NCI-H446 (cell line): Measurements from ENCODE around the gene ENTREP3.
"Not testable (repeated sequence)": the region's sequence is repeated elsewhere in the genome, so short reads cannot be mapped to it uniquely, and the experiment has no call there.

Source experiments
- DNase-seq, 2 experiments: peaks; one replicate each; lab custom pipeline; 2025; lab: John Stamatoyannopoulos, UW

The ENTREP3 gene

DNA sequence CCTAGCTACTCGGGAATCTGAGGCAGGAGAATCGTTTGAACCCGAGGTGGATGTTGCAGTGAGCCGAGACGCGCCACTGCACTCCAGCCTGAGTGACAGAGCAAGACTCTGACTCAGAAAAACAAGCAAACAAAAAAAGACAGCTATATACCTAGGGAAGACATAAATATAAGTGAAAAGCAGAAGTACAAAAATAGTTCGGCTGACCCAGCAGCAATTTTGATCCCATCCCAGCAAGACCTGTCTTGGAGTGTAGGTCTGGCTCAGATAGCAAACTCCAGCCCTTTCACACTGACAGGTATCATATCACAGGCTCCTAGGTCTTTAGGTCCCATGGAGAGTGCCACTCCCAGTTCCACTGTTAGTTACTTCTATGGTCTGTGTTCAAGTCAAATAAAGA is 32.2 kb downstream of the ENTREP3 start:
- DNase-seq = no peak

DNA sequence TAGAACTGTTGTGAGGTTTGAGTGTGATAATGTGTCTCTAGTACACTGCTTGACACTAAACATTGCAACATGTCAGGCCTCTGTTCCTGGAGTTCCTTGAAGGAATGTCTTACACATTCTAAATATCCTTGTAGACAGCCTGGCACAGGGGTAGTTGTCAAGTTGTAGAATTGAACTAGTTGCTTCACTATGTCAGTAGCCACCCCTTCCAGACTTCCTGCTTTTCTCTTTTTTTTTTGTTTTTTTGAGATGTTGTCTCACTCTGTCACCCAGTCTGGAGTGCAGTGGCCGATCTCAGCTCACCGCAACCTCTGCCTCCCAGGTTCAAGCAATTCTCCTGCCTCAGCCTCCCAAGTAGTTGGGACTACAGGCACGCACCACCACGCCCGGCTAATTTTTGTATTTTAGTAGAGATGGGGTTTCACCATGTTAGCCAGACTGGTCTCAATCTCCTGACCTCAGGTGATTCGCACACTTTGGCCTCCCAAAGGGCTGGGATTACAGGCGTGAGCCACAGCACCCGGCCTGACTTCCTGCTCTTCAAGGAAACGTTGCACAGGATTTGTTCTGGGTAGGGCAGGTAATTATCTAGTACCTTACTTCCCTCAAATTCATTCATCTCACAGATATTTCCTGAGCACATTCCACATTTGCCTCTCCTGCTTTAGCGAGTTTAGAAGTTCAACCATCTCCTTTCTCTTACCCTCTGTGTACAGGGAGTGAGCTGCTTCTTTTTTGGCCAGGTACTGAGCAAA is 34.9 kb downstream of the ENTREP3 start:
- not testable (repeated sequence) for DNase-seq

DNA sequence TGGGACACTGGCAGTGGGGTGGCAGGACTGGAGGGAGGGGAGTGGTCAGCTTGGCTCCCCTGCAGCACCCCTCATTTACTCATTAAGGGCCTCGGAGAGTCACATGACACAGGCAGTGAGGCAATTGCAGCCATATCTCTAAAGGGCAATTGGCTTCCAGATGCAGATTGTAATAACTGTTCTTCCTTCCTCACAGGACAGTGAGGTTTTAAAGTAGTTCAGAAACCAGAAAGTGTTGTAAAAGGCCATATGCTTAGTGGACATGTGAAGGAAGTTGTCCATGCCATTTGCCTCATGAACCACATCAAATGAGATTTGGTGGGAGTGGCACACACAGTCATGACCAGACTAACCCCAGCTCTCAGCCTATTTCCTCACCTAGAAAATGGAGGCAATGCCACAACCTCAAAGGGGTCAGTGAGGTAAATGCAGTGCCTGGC is 35.7 kb downstream of the ENTREP3 start:
- no peak for DNase-seq

DNA sequence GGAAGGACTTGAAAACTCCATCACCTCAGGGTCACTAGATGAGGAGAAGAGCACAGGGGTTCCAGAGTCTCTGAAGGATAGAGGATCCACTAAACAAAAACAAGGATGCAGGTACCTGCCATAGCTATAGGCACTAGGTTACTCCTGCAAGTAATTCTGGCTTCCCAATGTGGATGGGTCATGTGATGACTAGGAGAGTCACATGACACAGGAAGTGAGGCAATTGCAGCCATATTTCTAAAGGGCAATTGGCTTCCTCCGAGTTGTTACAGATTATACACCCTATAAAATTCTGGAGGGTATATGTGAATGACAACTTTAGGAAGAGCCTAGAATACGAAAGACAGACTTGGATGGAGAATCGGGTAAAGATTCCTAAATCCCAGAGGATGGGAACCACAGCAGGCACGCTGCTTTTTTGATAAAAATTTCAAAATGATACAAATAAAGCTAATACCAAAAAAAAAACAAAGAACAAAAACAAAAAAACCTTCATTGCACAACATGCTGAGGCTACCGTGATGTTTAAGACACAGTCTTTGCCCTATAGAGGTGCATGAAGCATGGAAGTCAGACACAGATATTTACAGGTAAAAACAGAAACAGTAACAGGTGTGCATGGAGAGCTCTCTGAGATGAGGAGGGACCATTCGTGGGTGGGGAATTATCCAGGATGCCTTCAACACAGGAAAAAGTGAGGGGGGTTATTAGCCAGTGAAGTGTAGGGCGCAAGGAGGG is 36.3 kb downstream of the ENTREP3 start:
- DNase-seq = peak; percentile 25 to 65

DNA sequence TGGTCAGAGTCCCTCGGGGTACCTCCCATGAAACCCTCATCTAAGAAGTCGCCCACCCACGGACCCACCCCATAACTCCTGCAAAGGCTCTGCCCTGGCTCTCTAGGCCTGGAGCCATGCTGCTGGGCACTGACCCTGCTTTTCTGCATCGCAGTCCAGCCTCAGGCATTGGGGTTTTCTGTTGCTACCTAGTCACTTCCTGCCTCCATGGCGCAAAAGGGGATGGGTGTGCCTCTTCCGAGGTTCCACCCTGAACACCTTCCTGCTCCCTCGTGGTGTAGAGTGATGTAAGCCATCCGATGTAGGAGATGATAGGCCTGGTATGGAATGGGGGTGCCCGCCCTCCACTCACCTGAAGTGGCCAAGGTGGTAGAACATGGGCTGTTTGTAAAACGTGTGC is 40.6 kb downstream of the ENTREP3 start:
- DNase-seq = not testable (repeated sequence)

DNA sequence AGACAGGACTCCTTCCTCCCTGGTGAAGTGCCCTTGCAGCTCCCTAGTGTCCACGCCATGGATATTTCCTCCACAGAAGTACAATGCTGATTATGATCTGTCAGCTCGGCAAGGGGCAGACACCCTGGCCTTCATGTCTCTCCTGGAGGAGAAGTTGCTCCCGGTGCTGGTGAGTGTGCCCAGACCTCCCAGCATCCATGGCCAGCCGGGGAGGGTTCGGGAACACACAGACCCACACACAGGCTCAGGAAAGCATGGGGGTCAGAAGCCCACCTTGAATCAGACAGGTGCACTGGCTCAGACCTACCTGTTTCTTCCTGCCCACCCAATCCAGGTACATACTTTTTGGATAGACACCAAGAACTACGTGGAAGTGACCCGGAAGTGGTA is 43.2 kb downstream of the ENTREP3 start:
- DNase-seq = not testable (repeated sequence)

DNA sequence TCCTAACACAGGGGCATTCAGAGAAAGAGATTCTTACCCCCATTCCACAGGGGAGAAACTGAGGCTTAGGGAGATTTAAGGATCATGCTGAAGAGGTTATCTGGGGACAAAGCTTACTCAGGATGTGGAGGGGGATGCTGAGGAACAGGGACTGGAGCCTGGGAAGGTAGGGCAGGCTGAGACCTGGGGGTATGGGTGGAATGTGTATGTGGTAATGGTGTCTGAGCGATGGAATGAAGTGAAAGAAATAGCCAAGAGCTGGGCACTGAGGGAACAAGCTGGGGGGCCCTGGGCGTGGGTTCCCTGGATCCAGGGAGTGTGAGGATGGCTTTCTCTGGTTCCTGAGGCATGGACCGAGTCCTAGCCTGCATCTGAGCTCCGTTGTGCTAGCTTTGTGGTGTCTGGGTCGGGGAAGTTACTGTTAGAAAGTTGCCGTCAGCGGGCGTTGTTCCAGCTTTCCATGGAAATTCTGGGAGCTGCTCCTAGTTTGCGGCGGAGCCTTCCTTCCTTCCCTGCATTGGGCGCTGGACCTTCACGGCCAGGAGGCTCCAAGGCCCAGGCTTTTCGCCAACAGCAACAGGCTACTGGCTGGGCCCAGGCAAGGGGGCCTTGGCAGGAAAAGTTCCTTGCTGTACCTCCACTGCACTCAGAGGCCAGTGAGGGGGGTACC is 43.8 kb downstream of the ENTREP3 start:
- DNase-seq = not testable (repeated sequence)

DNA sequence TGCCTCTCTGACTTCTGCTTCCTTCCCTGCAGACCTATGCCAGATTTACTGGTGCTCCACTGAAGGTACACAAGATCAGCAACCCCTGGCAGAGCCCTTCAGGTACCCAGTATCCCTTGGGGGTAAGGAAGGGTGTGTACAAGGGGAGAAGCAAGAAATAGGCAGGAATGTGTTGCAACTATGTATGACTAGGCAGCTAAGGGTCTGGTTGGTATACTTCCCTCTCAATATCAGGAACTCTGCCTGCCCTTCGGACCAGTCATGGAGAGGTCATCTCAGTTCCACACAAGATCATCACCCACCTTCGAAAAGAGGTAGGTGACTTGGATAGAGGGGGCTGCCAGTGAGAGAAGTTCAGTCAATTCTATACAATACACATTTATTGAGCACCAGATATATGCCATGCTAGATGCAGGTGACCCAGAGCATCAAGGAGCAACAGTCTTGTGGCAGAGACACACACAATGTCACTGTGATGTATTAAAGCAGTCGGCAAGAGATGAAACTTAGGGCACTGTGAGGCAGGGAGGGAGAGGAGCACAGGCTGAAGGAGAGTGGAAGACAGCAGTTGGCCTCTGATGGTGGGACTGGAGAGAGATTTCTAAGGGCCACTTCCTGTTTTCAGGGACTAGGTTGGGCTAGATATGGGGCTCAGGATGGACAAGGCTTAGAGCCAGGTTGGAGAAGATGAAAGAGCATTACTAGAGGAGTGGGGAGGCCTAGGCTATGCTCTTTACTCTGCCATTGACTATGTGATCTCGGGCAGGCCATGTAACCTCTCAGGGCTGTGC is 44.8 kb downstream of the ENTREP3 start:
- DNase-seq = no peak

DNA sequence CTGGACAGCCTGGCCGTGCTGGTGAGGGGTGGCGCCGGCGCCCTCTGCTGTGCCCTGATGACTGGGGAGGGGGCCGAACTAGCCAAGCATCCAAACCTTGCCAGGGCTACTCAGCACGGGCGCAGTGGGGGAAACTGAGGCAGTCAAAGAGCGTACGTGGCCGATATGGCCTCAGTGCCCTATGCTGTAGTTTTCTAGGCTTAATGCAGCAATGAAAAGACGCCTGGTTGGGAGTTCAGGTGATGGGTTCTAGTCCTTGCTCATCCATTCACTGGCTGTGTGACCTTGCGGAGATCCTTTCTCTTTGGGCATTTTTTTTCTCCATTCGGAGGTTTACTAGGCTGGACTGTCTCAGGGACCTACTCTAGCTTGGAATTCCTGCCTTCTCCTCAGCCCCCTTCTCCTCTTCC is 46.0 kb downstream of the ENTREP3 start:
- DNase-seq = no peak

DNA sequence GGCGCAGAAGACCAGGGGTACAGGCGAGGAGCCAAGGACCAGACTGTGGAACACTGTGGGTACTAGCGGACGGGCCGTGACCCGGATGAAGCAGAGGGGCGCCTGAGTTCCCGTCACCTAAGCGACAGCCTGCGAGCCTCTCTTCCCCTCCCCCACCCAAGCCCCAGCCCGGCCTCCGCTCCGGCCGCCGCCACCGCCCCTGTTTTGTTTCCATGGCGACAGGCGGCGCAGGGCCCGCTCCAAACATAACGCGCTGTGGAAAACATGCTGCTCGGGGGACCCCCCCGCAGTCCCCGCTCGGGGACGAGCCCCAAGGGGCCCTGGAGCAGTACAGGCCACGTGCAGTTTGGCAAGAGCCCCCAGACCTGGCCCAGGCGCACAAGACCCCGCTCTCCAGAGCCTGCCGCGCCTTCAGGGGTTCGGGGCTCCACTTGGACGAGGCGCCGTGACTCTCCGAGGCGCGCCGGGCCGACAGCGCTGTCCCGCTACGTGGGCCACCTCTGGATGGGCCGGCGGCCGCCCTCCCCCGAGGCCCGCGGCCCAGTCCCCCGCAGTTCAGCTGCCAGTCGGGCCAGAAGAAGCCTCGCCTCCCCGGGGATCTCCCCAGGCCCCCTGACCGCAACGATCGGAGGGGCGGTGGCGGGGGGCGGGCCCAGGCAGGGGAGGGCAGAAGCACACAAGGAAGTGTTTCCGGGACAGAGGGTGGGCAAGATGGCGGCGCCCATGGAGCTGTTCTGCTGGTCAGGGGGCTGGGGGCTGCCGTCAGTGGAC is 46.6 kb downstream of the ENTREP3 start, which contains the start of gene MTX1:
Gene MTX1 (plus strand): TSS at position 155 of the 771 bp plus-strand sequence. CDS start 110 bp downstream, at position 265.
- peak; percentile 74 to 86 for DNase-seq

DNA sequence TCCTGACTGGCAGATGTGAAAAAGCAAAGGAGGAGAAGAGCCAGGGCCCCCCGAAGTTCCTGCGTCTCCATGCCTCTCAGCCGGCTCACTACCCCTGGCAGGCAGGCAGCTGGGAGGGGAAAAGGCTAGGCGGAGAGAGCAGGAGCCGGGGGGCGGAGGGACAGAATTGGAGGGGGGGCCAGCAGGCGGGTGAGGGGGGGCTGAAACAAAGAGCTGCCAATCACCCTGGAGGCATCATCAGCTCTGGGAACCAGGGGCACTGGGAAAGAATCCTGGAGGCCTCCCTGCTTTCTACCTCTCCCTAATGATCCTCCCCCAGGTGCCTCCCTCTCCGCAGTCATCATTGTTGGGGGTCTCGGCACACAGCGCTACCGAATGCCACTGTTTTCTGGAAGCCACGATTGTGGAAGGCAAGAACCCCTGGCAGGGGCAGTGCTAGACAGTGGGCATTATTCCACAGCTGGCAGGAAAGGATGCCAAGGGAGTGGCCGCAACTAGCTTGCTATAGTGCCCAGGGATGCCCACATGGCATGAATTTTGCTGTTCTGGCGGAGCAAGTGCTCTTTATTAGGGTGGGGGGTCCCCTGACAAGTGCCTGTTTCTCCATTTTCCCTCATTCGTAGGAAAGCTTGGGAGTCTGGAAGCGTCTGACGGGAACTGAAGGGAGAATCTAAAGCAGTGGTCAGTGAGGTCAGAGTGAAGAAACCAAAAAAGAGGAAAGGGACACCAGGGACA is 47.3 kb downstream of the ENTREP3 start, which contains the start of gene THBS3:
Gene THBS3 (minus strand): TSS at position 92 of the 735 bp plus-strand sequence. CDS start 21 bp downstream, at position 71.
- DNase-seq = peak; percentile 68 to 75

DNA sequence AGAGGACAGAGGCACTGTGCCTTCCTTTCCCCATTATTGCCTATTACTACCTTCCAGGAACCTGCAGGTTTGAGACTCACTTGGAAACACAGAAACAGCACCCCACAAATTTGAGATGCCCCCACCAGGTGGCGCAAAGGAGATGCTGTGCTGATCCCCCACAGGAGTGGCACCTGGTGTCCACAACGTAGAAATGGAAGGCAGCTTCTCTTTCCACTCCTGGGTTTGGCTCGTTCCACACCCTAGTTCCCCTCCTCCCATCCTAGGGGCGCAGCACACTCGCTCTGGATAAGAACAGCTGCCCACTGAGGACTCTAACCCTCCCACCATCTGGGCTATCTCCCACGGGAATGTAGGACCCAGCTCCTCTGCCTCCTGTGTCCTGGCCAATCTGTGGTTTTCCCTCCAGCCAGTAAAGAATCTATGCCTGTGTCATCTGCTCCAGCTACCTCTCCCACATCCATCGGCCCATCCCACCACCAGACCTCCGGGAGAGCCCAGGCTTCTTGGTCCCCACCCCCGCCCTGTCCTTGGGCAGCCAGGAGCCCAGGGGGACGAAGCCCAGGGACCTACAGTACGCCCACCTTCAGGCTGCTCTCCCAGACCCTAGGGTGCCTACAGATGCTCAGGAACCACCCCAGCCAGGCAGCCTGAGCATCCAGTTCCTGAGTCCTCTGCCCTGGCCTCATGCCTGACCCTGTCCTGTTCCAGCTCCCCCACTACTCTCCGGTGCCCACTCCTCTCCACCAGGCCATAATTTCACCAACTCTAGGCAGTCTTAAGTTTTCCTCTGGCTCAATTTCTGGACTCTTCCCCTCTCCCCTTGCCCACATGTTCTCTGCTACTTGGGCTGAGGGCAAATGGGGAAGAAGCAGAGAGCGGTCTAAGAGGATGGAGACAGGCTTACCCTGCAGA is 48.1 kb downstream of the ENTREP3 start:
- peak; percentile 76 to 78 for DNase-seq

DNA sequence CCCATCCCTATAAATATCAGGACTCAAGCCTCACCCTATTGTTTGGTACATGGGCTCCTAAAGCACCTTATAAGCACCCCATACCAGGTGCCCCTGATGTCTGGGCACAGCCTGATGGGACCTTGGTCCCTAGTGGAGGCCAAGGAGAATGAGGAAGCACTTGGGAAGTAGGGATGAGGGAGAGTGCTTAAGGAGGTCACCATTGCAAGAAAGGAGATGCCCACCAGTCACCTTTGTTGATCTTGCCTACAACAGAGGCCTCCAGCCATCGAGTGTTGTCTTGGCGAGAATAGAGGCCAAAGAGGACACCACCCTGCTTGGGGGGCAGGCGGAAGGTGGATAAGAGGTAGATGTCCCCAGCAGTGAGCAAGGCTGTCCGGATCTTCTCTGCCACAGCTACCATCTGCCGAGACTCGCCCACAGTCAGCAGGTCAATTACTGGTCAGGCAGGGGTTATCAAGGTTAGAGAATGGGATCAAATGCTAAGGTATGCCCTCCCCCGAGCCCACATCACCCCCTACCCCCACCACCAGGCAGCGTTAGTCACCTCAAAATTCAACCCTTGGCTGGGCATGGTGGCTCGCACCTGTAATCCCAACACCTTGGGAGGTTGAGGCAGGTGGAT is 49.2 kb downstream of the ENTREP3 start:
- no peak for DNase-seq

DNA sequence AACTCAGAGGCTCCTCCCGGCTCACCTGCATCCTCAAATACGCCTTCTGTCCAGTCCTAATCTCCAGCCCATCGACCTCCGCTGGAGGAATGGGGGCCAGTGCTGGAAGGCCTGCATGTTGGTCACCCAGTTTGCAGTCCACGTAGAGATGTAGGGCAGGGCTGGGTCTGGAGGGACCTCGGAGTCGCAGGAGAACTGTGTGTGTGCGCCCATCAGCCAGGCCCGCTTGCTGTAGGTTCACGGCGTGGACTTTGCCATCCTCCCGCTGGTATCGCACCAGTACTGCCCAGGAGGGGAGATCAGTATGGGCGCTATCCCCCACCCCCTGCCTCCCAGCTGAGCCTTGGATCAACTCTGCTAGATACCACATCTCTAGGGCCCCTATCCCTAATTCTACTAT is 50.2 kb downstream of the ENTREP3 start:
- no peak for DNase-seq

DNA sequence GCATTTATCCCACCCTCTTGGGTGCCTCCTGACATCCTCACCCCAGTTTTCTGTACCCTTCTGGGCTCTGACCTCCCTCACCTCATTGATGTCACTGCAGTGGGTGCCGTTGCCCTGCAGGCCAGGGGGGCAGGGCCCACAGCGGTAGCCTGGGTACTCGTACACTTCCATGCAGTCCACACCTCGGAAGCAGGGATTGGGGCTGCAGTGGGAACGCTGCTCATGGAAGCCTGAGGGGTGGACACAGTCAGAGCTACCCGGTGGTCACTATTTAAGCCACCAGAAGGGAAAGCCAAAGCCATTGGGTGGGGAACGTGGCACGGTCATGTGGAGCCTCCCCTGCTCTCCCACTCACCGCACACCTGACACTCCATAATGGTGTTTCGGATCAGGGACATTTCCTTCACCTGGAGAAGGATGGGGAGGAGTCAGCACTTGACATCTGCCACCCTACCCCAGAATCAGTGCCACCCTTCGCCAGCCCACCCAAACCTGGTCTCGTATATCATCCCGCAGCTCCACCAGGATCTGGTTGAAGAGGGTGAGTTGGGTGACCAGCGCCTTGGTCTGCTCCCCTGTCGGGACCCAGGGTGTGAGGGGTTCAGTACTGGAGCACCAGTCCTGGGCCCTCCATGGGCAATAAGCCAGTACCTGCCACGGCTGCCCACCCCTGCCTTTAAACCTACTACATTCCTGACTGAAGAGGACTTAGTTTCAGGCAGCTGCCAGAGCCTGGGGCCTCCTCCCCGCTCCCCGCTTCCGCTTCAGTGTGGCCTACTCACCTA is 52.4 kb downstream of the ENTREP3 start:
- no peak for DNase-seq

DNA sequence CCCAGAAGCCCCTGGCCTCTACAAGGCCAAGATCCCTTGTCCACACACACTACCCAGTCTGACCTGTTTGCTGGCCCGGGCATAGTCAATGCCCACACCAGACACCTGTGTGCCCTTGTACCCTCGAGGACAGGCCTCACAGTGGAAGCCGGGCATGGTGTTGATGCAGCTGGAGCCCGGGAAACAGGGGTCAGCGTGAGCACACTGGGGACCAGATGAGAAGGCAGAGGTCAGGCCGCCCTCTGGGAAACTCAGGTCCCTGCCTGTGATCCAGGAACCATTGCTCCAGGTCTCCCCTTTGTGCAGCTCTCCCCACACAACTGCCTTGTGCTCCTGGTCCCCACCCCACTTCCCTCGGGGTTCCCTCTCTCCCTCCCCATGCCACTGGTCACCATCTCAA is 53.1 kb downstream of the ENTREP3 start:
- no peak for DNase-seq

DNA sequence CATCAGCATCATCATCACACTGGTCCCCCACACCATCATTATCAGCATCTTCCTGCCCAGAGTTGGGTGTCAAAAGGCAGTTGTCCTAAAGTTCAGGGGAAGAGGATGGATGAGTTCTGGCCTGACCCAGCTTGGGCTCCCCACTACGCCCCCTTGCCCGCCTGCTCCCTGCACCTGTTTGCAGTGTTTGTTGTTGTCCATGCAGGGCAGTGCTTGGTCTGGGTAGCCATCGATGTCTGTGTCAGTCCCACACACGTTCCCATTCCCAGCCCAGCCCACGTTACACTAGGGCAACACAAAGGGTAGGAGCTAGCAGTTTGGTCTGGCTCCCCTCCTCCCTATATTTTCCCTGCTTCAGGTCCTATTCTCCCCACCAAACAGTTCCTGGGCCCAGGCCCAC is 54.4 kb downstream of the ENTREP3 start:
- DNase-seq = no peak

DNA sequence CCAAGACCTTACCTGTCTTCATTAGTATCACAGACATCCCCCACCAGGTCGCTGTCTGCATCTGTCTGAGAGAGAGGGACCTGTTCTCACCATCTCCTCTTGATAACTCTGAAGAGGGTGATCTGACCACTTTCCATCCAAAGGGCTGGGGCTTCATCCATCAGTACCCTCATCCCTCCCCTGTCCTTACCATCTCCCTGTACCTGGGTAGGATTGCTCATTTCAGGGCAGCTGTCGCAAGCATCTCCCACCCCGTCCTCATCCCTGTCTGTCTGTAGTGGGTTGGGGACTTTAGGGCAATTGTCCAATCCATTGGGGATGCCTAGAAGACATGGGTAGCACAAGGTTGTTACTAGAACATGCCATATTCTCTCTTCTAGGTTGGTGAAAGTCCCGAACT is 55.5 kb downstream of the ENTREP3 start:
- no peak for DNase-seq
